ENCODE data around the gene USP32. TPM values are rescaled to one million over a fixed set of nuclear protein-coding genes. Genes with fewer than 3 reads are reported as not detected.
"Not testable (repeated sequence)": the region's sequence is repeated elsewhere in the genome, so short reads cannot be mapped to it uniquely, and the experiment has no call there.

USP32 gene
- polyA plus RNA-seq, 4 donors, result 10.3 to 21.9 (median 15.1) TPM

GRCh38 chr17:60229188-60229802 is 162.6 kb downstream of the USP32 start:
- no peak overlapping the region for H3K4me3 ChIP-seq (ENCODE audit: low read depth in 1 of 3, low read length in 3 of 3)
- DNase-seq (peak; percentile 5 to 6), FAIRE-seq (no peak)
- no peak overlapping the region for H3K27ac ChIP-seq (ENCODE audit: low read depth in 1 of 3, low read length in 2 of 3)
- H3K36me3 ChIP-seq (ENCODE audit: control insufficient read depth in 3 of 3, insufficient read depth in 2 of 3, low read depth in 1 of 3, low read length in 3 of 3), result peaks cover 2 to 19% (median 2%) of the 10 kb centered on the region in 3 donors
- 87 to 95% (median 92%) methylated on average over 3 of the region's 3 CpGs for WGBS, 3 donors
- H3K27me3 ChIP-seq (ENCODE audit: control insufficient read depth in 3 of 3, insufficient read depth in 3 of 3, low read length in 3 of 3), result no peaks in the 10 kb centered on the region
- no peaks in the 10 kb centered on the region for H3K4me1 ChIP-seq (ENCODE audit: control insufficient read depth in 3 of 3, insufficient read depth in 2 of 3, low read depth in 1 of 3, low read length in 2 of 3)
- no peaks in the 10 kb centered on the region for H3K9me3 ChIP-seq (ENCODE audit: control insufficient read depth in 2 of 2, insufficient read depth in 1 of 2, low read depth in 1 of 2, low read length in 1 of 2)

GRCh38 chr17:60227276-60227675 is 164.7 kb downstream of the USP32 start:
- H3K9me3 ChIP-seq (ENCODE audit: control insufficient read depth in 2 of 2, insufficient read depth in 1 of 2, low read depth in 1 of 2, low read length in 1 of 2); FAIRE-seq; H3K27me3 ChIP-seq (ENCODE audit: control insufficient read depth in 3 of 3, insufficient read depth in 3 of 3, low read length in 3 of 3); DNase-seq; H3K27ac ChIP-seq (ENCODE audit: low read depth in 1 of 3, low read length in 2 of 3); H3K4me1 ChIP-seq (ENCODE audit: control insufficient read depth in 3 of 3, insufficient read depth in 2 of 3, low read depth in 1 of 3, low read length in 2 of 3); H3K4me3 ChIP-seq (ENCODE audit: low read depth in 1 of 3, low read length in 3 of 3): not testable (repeated sequence)
- WGBS, 3 donors, result 96 to 98% (median 96%) methylated on average over 8 of the region's 8 CpGs
- peaks cover 2 to 14% (median 4%) of the 10 kb centered on the region in 3 donors for H3K36me3 ChIP-seq (ENCODE audit: control insufficient read depth in 3 of 3, insufficient read depth in 2 of 3, low read depth in 1 of 3, low read length in 3 of 3)

DNA sequence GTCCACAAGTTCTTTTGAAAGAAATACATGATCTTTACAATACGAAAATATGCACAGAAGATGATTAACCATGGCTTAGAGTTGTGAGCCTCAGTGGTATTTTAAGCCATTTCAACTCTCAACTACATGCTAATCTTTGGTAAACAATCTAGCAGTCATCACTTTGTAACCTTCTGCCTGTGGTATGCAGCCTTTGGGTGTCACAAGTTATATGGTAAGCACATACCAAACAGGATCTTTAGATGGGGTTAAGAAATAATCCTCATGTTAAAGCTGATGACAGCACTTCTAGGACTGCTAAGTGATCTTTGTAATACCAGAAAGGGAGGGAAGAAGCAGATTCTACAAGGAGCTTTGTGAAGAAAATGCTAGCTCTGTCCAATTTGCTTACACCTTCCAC is 167.9 kb downstream of the USP32 start:
- no peak for FAIRE-seq
- no peak overlapping the region for H3K27ac ChIP-seq (ENCODE audit: low read depth in 1 of 3, low read length in 2 of 3)
- no peak overlapping the region for H3K4me3 ChIP-seq (ENCODE audit: low read depth in 1 of 3, low read length in 3 of 3)
- peak in 1 of 2 donors; percentile 2 for DNase-seq
- H3K27me3 ChIP-seq (ENCODE audit: control insufficient read depth in 3 of 3, insufficient read depth in 3 of 3, low read length in 3 of 3), result no peaks in the 10 kb centered on the region
- 89 to 96% (median 93%) methylated on average over 1 of the region's 1 CpG for WGBS, 3 donors
- no peaks in the 10 kb centered on the region for H3K9me3 ChIP-seq (ENCODE audit: control insufficient read depth in 2 of 2, insufficient read depth in 1 of 2, low read depth in 1 of 2, low read length in 1 of 2)
- no peaks in the 10 kb centered on the region for H3K4me1 ChIP-seq (ENCODE audit: control insufficient read depth in 3 of 3, insufficient read depth in 2 of 3, low read depth in 1 of 3, low read length in 2 of 3)
- H3K36me3 ChIP-seq (ENCODE audit: control insufficient read depth in 3 of 3, insufficient read depth in 2 of 3, low read depth in 1 of 3, low read length in 3 of 3), result peaks cover 2 to 20% (median 4%) of the 10 kb centered on the region in 3 donors

DNA sequence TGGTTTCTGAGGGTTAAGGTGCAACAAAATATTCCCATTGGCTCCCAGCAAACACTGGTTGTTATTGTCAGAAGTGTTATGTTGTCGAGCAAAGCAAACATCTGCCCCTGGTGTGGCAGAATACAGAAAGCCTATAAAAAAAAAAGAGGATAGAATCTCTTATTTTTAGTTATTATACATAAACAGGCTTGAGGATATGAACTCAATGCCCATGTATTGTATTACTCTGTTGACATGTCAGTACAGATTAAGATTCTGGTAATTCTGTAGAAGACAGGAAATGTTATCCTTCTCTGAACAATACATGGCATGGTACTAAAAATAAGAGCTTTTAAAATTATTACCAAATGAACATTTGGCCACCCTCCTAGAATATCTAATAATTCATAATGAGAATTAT is 168.5 kb downstream of the USP32 start:
- Histone ChIP-seq H3K36me3 (ENCODE audit: control insufficient read depth in 3 of 3, insufficient read depth in 2 of 3, low read depth in 1 of 3, low read length in 3 of 3) (peaks cover 2 to 20% (median 6%) of the 10 kb centered on the region in 3 donors), H3K4me1 (ENCODE audit: control insufficient read depth in 3 of 3, insufficient read depth in 2 of 3, low read depth in 1 of 3, low read length in 2 of 3) (no peaks in the 10 kb centered on the region), H3K27ac (ENCODE audit: low read depth in 1 of 3, low read length in 2 of 3) (no peak overlapping the region), H3K27me3 (ENCODE audit: control insufficient read depth in 3 of 3, insufficient read depth in 3 of 3, low read length in 3 of 3) (no peaks in the 10 kb centered on the region), H3K4me3 (ENCODE audit: low read depth in 1 of 3, low read length in 3 of 3) (no peak overlapping the region), H3K9me3 (ENCODE audit: control insufficient read depth in 2 of 2, insufficient read depth in 1 of 2, low read depth in 1 of 2, low read length in 1 of 2) (no peaks in the 10 kb centered on the region)
- DNase-seq, result no peak
- no peak for FAIRE-seq
- WGBS, 3 donors, result 77 to 100% (median 95%) methylated on average over 1 of the region's 1 CpG

DNA sequence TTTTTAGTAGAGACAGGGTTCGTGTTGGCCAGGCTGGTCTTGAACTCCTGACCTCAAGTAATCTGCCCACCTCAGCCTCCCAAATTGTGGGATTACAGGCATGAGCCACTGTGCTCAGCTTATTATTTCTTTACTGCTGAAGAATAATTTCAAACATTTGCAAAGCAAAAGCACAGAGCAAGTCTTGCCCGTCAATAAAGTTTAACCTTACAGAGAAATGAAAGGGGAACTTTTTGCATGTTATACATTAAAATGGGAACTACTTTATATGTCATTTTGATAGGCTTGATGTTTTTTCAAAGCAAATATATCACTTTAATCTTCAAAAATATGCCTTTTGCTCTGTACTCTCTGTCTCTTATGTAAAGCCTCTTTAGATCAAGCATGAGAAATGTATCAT is 173.2 kb downstream of the USP32 start:
- not testable (repeated sequence) for H3K4me1 ChIP-seq (ENCODE audit: control insufficient read depth in 3 of 3, insufficient read depth in 2 of 3, low read depth in 1 of 3, low read length in 2 of 3); FAIRE-seq; H3K27ac ChIP-seq (ENCODE audit: low read depth in 1 of 3, low read length in 2 of 3); H3K9me3 ChIP-seq (ENCODE audit: control insufficient read depth in 2 of 2, insufficient read depth in 1 of 2, low read depth in 1 of 2, low read length in 1 of 2); H3K36me3 ChIP-seq (ENCODE audit: control insufficient read depth in 3 of 3, insufficient read depth in 2 of 3, low read depth in 1 of 3, low read length in 3 of 3); DNase-seq; H3K27me3 ChIP-seq (ENCODE audit: control insufficient read depth in 3 of 3, insufficient read depth in 3 of 3, low read length in 3 of 3); H3K4me3 ChIP-seq (ENCODE audit: low read depth in 1 of 3, low read length in 3 of 3)
- 80 to 91% (median 85%) methylated on average over 2 of the region's 2 CpGs for WGBS, 3 donors

DNA sequence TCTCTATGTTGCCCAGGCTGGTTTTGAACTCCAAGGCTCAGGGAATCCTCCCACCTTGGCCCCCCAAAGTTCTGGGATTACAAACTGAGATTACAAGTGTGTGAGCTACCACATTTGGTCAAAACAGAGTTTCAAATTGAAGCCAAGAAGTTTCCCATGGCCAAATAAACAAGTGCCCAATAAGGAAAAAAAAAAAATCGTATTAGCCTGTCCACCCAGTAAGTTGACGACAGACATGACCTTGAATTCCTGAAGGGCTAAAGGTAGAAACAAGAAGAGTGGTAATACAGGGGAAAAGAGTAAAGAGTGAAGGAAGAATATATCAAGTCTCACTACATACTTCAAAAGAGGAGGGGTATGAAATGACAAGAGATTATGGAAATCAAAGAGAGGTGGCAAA is 176.0 kb downstream of the USP32 start:
- not testable (repeated sequence) for FAIRE-seq; DNase-seq; H3K27me3 ChIP-seq (ENCODE audit: control insufficient read depth in 3 of 3, insufficient read depth in 3 of 3, low read length in 3 of 3); H3K4me1 ChIP-seq (ENCODE audit: control insufficient read depth in 3 of 3, insufficient read depth in 2 of 3, low read depth in 1 of 3, low read length in 2 of 3); H3K4me3 ChIP-seq (ENCODE audit: low read depth in 1 of 3, low read length in 3 of 3); H3K27ac ChIP-seq (ENCODE audit: low read depth in 1 of 3, low read length in 2 of 3); H3K36me3 ChIP-seq (ENCODE audit: control insufficient read depth in 3 of 3, insufficient read depth in 2 of 3, low read depth in 1 of 3, low read length in 3 of 3); H3K9me3 ChIP-seq (ENCODE audit: control insufficient read depth in 2 of 2, insufficient read depth in 1 of 2, low read depth in 1 of 2, low read length in 1 of 2)
- WGBS, 3 donors, result 83% methylated on average over 1 of the region's 2 CpGs; no CpG with 5 or more reads in 2 of the 3 donors

- H3K4me1 ChIP-seq (ENCODE audit: control insufficient read depth in 3 of 3, insufficient read depth in 2 of 3, low read depth in 1 of 3, low read length in 2 of 3); H3K4me3 ChIP-seq (ENCODE audit: low read depth in 1 of 3, low read length in 3 of 3); H3K27me3 ChIP-seq (ENCODE audit: control insufficient read depth in 3 of 3, insufficient read depth in 3 of 3, low read length in 3 of 3); H3K36me3 ChIP-seq (ENCODE audit: control insufficient read depth in 3 of 3, insufficient read depth in 2 of 3, low read depth in 1 of 3, low read length in 3 of 3); FAIRE-seq; DNase-seq; H3K9me3 ChIP-seq (ENCODE audit: control insufficient read depth in 2 of 2, insufficient read depth in 1 of 2, low read depth in 1 of 2, low read length in 1 of 2); H3K27ac ChIP-seq (ENCODE audit: low read depth in 1 of 3, low read length in 2 of 3): not testable (repeated sequence)
These were observed 180.7 kb downstream of the USP32 start for GRCh38 chr17:60211282-60211681.

- DNase-seq; H3K4me1 ChIP-seq (ENCODE audit: control insufficient read depth in 3 of 3, insufficient read depth in 2 of 3, low read depth in 1 of 3, low read length in 2 of 3); FAIRE-seq; H3K27me3 ChIP-seq (ENCODE audit: control insufficient read depth in 3 of 3, insufficient read depth in 3 of 3, low read length in 3 of 3); H3K27ac ChIP-seq (ENCODE audit: low read depth in 1 of 3, low read length in 2 of 3); H3K9me3 ChIP-seq (ENCODE audit: control insufficient read depth in 2 of 2, insufficient read depth in 1 of 2, low read depth in 1 of 2, low read length in 1 of 2); H3K36me3 ChIP-seq (ENCODE audit: control insufficient read depth in 3 of 3, insufficient read depth in 2 of 3, low read depth in 1 of 3, low read length in 3 of 3); H3K4me3 ChIP-seq (ENCODE audit: low read depth in 1 of 3, low read length in 3 of 3): not testable (repeated sequence)
- 87 to 100% (median 88%) methylated on average over 1 of the region's 1 CpG for WGBS, 3 donors
These were observed 183.6 kb downstream of the USP32 start for GRCh38 chr17:60208302-60208701.

GRCh38 chr17:60205782-60206181 is 186.2 kb downstream of the USP32 start:
- not testable (repeated sequence) for H3K27me3 ChIP-seq (ENCODE audit: control insufficient read depth in 3 of 3, insufficient read depth in 3 of 3, low read length in 3 of 3); FAIRE-seq; H3K4me1 ChIP-seq (ENCODE audit: control insufficient read depth in 3 of 3, insufficient read depth in 2 of 3, low read depth in 1 of 3, low read length in 2 of 3); H3K4me3 ChIP-seq (ENCODE audit: low read depth in 1 of 3, low read length in 3 of 3); H3K9me3 ChIP-seq (ENCODE audit: control insufficient read depth in 2 of 2, insufficient read depth in 1 of 2, low read depth in 1 of 2, low read length in 1 of 2); H3K36me3 ChIP-seq (ENCODE audit: control insufficient read depth in 3 of 3, insufficient read depth in 2 of 3, low read depth in 1 of 3, low read length in 3 of 3); DNase-seq; H3K27ac ChIP-seq (ENCODE audit: low read depth in 1 of 3, low read length in 2 of 3)
